Left lobe of liver (tissue), 2 donors: ENCODE data around the gene APOL5. TPM values are rescaled to one million over a fixed set of nuclear protein-coding genes. Genes with fewer than 3 reads are reported as not detected.
"Not testable (repeated sequence)": the region's sequence is repeated elsewhere in the genome, so short reads cannot be mapped to it uniquely, and the experiment has no call there.

Experiments used
- ATAC-seq: fragments of 200-7000 bp; cut with Tn5 transposase; one replicate; pipeline ENCODE4 v1.9.1; 2020; ENCODE audit warnings: mild to moderate bottlenecking, moderate library complexity
- DNase-seq: peaks from one replicate; pipeline ENCODE4 v3.0.0-alpha.2; 2020; ENCODE audit warnings: low spot score
- total RNA-seq: library from RNA; stranded (reverse); gene quantifications from one replicate; pipeline ENCODE4 v1.2.1, GENCODE V29; 2021
- donor health status: DM: no; HTN: no; CAD: no; lungs with moderate emphysema.
- donor health status: DM: no; HTN: yes; CAD: no.

APOL5 gene, protein sequence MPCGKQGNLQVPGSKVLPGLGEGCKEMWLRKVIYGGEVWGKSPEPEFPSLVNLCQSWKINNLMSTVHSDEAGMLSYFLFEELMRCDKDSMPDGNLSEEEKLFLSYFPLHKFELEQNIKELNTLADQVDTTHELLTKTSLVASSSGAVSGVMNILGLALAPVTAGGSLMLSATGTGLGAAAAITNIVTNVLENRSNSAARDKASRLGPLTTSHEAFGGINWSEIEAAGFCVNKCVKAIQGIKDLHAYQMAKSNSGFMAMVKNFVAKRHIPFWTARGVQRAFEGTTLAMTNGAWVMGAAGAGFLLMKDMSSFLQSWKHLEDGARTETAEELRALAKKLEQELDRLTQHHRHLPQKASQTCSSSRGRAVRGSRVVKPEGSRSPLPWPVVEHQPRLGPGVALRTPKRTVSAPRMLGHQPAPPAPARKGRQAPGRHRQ
- total RNA-seq, result not detected

DNA sequence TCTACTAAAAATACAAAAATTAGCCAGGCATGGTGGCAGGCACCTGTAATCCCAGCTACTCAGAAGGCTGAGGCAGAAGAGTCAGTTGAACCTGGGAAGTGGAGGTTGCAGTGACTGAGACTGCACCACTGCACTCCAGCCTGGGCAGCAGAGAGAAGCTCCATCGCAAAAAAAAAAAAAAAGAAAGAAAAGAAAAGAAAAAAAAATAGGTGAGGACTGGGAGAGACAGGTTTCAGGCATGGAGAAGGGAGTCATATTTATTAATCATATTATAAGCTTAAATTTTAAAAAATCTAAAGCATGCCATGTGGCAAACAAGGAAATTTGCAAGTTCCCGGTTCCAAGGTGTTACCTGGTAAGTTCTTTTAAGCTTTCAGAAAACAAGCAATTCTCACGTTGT is at the start of gene APOL5:
TSS of gene APOL5 (plus strand) at position 301 of the 400 bp plus-strand sequence. CDS start at position 301, 0 bp downstream.
- DNase-seq (no peak), ATAC-seq (no peak)

DNA sequence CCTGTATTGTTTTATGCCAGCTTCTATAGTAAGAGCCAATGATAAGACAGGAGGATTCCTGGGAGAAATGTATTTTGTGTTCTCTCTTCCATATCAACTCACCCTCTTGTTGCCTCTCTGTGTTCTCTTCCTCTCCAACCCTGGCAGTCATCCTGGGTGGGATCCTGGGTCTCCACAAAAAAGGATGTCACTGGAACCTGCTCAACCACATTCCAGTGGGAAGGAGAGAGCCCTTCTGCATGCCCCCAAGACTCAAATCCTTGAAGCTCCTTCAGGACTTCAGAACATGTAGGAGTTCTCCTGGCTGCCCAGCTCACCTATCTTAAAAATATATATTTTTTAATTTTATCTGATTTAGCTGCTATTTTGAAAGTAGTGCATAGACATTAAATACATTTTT is 43.3 kb upstream of the APOL5 start:
- ATAC-seq (no peak), DNase-seq (no peak)

DNA sequence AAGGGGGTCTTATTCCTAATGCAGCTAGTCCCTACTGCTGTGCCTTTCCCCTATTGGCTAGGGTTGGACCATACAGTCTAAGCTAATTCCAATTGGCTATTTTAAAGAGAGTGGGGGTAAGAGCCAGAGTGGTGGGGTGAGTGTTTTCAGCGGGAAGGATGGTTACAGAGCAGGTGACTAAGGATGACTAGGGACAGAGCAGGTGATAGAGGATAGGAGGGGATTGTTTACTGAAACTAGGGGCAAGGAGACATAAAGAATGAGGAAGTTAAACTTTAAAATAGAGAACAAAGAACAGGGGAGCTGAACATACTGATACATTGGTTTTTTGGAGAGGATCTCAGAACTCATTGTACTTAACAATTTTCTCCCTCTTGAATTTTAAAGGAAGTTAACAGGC is 41.6 kb upstream of the APOL5 start:
- DNase-seq, ATAC-seq: not testable (repeated sequence)

DNA sequence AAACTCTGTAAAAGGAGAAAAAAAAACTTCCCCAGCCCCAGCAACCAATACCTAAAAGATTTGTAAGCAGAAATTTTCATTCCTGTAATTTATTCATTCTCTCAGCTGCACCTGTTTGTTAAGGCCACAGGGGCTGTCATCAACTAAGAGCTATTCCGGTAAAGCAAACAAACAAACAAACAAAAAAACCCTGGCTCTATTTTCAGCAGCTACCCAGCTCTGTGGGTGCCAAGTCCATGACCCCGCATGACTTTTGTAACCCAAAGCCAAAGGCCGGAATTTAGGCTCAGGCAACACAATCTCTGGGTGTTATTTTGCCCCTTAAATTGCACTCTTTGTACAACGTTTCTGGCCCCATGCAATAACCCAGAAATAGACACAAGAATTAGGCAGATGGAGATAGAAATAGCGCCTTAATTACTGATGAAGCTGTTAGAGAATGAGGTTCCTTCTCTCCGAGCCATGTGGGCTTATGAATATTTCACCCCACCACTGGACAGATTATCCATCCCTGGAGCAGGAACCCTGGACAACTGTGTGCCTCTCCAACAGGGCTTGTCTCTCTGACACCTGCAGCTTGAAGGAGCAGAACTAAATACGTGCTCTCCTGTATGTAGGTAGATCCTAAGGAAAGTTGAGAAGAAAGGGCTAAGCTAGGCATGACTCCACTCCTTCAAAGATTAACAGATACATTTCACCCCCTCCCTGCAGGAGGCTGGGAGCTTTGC is 40.0 kb upstream of the APOL5 start:
- ATAC-seq, result peak; percentile 91
- peak; percentile 57 for DNase-seq

DNA sequence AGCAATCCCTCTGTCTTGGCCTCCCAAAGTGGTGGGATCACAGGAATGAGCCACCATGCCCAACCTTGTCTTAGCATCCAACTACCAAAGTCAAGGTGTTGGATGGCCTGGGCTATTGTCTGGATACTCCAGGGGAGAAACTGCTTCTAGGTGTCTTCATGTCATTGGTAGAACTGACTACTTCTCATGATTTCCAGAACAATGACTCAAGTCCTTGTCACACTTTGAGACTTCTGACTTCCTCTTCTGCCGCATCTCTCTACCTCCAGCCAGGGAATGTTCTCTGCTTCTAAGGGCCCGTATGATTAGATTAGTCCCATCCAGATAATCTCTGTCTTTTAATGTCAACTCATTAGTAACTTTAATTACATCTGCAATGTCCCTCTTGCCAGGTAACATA is 38.8 kb upstream of the APOL5 start:
- ATAC-seq (no peak), DNase-seq (no peak)

DNA sequence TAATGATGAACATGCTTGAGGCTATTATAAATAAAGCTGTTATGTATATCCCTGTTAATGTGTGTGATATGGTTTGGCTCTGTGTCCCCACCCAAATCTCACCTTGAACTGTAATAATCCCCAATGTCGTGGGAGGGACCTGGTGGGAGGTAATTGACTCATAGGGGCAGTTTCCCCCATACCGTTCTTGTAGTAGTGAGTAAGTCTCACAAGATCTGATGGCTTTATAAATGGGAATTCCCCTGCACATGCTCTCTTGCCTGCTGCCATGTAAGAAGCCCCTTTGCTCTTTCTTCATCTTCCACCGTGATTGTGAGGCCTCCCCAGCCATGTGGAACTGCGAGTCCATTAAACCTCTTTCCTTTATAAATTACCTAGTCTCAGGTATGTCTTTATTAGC is 38.2 kb upstream of the APOL5 start:
- not testable (repeated sequence) for ATAC-seq, DNase-seq

DNA sequence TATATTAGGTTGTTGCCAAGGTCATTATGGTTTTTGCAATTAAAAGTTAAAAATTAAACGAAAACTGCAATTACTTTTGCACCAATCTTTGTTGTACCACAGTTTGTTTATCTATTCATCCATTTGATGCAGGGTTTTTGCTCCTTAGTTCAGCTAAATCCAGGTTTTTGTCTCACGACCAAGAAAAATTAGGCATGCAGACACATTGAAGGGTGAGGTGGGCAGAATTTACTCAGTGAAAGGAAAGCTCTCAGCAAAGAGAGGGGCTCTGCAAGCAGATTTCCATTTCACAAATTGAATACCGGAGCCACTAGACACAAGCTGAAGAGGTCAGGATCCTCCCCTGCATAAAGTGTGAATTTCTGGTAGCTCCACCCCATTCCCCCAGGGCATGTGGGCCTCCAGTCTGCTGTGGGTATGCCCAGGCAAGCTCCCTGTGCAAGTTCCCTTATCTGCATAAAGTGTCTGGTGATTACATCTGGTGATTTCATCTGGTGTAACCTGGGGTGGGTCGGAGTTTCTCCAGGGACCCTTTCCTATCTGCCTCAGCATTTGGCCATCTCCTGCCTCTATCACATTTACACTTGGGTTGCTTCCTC is 36.1 kb upstream of the APOL5 start:
- DNase-seq, result no peak
- no peak for ATAC-seq

DNA sequence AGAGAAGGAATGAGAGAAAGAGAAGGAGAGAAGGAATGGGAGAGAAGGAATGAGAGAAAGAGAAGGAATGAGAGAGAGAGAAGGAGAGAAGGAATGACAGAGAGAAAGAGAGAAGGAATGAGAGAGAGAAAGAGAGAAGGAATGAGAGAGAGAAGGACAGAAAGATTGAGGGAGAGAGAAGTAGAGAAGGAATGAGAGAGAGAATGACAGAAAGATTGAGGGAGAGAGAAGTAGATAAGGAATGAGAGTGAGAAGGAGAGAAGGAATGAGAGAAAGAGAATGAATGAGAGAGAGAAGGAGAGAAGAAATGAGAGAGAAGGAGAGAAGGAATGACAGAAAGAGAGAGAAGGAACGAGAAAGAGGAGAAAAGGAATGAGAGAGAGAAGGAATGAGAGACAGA is 34.1 kb upstream of the APOL5 start:
- no peak for ATAC-seq
- DNase-seq, result no peak

DNA sequence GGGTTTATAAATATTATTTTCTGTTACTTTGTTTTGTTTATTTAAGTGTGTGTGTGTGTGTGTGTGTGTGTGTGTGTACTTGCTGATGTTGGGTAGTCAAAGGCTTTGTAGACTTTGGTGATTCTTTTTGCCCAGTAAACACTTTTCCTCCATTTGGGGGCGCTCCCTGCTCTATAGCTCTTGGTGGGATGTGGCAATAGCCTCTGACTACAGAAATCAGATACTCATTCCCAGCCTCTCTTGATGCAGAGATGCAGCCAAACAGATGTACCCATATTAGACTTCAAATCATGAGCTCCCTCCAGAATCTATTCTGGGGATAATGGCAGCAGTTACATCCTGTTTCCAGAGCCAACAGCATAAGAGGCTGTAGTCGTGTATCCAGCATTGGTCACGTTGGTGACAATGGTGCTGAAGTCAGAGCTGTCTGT is 33.4 kb upstream of the APOL5 start:
- ATAC-seq (peak; percentile 36), DNase-seq (no peak)

DNA sequence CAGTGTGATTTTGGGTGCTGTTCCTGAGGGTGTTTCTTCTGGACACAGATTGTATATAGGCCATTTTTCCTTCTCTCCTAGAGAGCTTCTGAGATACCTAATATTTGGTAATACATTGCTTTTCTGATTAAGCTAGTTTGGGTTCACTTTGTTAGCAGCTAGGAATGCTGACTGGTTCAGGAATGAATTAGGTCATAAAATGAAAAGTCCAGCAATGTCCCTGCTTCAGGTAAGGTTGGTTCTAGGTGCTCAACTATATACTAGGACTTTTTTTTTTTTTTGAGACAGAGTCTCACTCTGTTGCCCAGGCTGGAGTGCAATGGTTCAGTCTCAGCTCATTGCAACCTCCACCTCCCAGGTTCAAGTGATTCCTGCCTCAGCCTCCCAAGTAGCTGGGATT is 32.9 kb upstream of the APOL5 start:
- no peak for DNase-seq

DNA sequence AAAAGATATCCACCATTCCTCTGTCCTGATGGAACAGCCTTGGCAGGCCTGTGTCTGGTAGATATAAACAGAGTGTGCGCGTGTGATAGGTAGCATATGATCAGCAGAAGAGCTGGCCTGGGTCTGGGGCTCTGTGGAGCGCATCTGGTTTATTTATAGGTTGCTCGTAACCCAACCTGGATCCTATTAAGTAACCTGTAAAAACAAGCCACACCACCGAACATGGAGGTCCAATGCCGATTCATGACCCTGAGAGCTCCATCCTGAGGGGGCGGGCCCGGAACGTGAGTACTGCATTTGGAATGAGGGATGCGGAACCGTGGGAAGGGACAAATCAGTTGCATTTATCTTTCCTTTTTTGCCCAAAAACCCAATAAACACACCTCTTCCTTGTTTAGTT is 31.9 kb upstream of the APOL5 start:
- DNase-seq, result no peak
- no peak for ATAC-seq

More for the DNA sequence above, 32.9 kb upstream of the APOL5 start:
- ATAC-seq, result no peak

DNA sequence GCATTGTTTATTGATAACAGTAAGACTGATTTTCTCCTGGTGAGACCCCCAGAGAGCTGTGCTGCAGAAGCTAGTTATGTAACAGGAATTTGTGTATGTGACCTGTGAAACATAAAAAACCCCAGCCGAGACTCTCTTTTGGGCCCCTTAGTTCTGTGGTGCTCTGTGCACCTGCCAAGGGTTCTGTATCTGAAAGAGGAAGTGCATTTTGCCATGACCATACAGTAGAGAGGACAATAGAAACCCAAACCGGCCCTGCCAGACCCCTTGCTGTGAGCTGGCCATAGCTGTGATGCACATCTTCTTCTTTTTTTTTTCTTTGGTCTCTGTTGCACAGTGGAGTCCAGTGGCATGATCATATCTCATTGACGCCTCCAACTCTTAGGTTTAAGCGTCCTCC is 31.4 kb upstream of the APOL5 start:
- DNase-seq (no peak), ATAC-seq (no peak)

DNA sequence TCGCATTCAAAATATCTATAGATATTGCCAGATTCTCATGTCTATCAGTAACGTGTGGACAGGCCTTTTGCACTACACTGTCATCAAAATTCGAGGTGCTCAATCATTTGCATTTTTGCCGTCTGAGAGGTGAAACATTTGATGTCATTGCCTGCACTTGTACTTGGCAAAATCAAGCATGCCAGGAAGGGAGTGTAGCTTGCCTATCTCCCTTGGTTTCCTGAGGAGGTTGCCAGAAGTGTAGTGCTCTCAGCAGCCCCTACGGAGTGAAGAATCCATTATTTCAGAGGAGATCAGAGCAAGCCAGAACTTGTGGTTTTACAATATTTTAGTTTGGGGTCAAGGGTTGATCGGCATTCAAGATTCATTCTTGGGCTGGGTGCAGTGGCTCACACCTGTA is 30.2 kb upstream of the APOL5 start:
- ATAC-seq (no peak), DNase-seq (no peak)

DNA sequence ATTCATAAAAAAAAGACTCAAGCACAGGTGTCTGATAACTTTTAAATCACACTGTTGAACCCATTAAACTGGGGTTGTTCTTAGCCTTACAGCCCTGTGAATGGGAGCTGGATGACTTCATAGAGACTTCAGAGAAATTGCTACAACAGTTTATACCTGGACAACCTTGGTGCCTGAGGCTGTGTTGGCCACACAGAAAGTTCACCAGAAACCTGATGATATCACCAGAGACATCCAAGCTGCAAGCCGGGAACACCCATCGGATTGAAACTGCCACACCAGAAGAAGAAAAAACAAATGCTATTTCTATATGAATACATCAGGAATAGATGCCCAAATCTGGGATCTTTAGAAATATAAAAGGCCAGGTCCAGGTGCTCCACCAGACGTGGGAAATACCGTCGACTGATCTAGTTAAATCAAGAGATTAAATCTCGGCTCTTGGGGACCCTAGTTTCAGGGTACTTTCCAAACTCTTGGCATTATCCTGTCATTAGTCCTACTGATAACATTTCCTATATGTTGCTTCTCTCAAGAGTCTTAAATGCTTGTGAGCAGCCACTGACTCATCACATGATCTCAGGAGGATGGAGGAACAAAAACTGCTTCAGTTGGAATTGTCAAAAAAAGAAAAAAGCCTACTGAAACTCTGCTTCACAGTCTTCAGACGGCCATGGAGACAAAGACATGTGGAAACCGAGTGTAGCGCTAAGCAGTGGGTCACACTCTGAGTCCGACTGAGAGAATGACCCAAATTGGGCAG is 28.6 kb upstream of the APOL5 start:
- DNase-seq, result no peak
- ATAC-seq, result no peak

DNA sequence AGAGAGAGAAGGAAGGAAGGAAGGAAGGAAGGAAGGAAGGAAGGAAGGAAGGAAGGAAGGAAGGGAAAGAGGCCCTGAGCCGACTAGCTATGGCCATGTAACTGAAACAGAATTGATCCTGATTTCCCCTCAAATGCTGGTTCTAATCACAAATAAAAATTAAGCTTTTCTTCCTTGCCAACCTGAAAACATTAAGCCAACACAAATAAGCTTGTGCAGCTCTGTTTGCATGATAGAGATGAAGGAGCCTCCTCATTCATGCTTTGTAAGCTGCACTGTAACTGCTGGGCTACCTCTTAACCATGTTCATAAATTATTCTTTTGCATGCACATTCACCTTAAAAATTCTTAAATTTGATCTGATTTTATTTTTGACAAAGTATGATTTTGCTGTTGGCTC is 27.7 kb upstream of the APOL5 start:
- DNase-seq (no peak), ATAC-seq (no peak)

DNA sequence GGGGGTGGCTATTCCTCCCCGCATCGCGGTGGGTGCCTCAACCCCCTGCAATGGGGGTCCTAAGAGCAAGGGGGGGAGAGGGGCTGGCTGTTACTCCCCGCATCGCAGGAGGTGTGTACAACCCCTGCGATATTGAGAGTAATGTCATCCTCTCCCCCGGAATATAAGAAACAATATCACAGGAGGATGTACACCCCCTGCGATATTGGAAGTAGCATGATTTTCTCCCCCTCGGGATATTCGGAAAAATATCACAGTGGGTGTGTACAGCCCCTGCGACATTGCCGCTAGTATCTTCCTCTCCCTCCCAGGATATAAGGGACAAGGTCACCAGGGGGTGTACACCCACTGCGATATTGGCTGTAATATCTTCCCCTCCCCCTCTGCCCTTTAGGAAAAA is 22.5 kb upstream of the APOL5 start:
- DNase-seq (no peak), ATAC-seq (no peak)

DNA sequence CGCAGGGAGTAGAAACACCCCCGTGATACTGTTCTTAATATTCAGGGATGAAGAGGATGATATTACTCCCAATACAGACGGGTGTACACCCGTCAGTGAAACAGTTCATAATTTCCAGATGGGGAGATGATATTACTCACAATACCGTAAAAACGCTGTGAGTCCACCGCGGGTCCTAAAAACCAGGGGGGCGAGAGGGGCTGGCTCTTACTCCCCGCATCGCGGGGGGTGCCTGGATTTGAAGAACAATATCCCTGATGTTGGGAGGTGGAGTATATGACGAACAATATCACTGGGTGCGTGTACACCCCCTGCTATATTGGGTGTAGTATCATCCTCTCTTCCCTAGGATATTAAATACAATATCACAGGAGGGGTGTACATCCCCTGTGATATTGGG is 20.5 kb upstream of the APOL5 start:
- DNase-seq (no peak), ATAC-seq (no peak)

DNA sequence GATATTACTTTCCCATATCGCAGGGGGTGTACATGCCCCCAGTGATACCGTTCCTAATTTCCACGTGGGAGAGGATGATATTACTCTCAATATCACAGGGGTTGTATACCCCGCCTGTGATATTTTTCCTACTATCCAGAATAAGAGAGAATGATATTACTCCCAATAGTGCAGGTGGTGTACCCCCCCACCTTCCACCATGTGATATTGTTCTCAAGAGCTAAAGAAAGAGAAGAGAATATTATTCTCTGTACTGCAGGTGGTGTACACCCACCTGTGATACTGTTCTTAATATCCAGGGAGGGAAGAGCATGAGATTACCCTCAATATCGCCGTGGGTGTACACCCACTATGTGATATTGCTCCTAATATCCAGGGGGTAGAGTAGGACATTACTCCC is 17.8 kb upstream of the APOL5 start:
- DNase-seq, ATAC-seq: not testable (repeated sequence)

DNA sequence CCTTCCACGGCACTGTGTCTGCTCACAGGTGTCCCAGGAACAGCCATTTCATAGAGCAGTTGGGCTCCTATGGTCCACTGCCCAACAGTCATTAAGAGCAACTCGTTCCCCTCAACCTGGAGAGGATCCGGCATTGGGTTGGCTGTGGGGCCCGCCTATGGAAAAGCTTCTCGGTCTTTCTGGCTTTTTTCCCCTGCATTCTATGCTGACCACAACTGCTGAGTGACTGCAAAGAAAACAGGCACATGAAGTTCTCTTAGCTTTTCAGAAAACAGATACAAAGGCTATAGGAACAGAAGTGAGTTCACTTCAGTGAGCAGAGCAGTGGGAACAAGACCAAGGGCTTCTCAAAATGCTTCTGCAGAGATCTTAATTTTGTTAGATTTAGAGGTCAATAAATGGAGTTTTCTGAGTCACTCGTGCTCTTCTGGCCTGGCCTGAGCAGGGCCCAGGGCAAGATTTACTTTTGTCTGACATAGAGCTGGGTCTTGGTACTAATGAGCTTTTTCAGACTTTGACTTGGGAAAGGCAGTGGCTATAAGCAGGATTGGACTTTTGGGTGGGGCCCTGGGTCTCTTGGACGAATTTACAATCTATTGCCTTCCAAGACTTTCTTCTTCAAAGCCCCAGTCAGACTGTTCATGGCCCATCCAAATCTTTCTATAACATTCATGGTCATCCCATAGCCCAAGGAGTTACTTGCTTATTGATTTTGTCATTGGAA is 13.6 kb upstream of the APOL5 start:
- ATAC-seq (no peak), DNase-seq (no peak)

DNA sequence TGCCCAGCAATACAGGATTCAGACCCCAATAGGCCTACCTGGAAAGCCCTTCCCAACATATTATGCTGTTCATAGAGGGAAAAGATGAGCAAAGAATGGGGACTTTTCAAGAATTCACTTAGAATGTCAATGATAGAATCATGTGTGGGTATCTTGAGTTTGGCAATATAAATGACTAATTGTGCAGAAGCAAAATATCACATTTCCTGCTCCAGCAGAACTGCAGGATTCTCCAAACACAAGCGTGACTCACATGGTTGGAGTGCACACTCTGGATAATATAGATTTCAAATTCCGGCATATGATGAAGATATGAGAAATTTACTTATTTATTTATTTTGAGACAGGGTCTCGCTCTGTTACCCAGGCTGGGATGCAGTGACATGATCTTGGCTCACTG is 12.5 kb upstream of the APOL5 start:
- DNase-seq (no peak), ATAC-seq (no peak)
